Fibroblast of lung (primary cell): ENCODE results near the gene TCF12.

ENCODE experiments used
- EZH2 ChIP-seq: IDR thresholded peaks from 2 replicates; pipeline ENCODE4 v1.5.1; 2012; ENCODE audit warnings: low read length, control low read depth, mild to moderate bottlenecking; ENCODE audit errors: missing control alignments
- TF ChIP-seq, protein P1 (sequence below), 2 donors: IDR thresholded peaks in 1 of 2; conservative IDR thresholded peaks in 1 of 2; 1 replicate in 1 of 2; 2 replicates in 1 of 2; pipeline ENCODE4 v1.5.1; 2011 to 2012; ENCODE audit warnings: low read length in 2 of 2, control low read depth in 1 of 2, inconsistent platforms in 1 of 2, low read depth in 1 of 2, mild to moderate bottlenecking in 1 of 2

DNA sequence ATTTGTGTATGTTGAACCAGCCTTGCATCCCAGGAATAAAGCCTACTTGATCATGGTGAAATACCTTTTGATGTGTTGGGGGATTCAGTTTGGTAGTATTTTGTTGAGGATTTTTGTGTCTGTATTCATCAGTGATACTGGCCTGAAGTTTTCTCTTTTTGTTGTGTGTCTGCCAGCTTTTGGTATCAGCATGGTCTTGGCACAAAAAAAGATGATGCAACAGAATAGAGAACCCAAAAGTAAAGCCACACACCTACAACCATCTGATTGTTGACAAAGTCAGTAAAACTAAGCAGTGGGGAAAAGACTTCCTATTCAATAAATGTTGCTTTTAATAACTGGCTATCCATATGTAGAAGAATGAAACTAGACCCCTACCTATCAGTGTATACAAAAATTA lies 77.6 kb downstream of the TCF12 start:
- TF ChIP-seq, protein P1, sequence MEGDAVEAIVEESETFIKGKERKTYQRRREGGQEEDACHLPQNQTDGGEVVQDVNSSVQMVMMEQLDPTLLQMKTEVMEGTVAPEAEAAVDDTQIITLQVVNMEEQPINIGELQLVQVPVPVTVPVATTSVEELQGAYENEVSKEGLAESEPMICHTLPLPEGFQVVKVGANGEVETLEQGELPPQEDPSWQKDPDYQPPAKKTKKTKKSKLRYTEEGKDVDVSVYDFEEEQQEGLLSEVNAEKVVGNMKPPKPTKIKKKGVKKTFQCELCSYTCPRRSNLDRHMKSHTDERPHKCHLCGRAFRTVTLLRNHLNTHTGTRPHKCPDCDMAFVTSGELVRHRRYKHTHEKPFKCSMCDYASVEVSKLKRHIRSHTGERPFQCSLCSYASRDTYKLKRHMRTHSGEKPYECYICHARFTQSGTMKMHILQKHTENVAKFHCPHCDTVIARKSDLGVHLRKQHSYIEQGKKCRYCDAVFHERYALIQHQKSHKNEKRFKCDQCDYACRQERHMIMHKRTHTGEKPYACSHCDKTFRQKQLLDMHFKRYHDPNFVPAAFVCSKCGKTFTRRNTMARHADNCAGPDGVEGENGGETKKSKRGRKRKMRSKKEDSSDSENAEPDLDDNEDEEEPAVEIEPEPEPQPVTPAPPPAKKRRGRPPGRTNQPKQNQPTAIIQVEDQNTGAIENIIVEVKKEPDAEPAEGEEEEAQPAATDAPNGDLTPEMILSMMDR (conservative IDR thresholded peaks at IDR 0.05 in 1 of 2, IDR thresholded peaks at IDR 0.05 in 1 of 2; ENCODE audit: low read depth in 1 of 2, low read length in 2 of 2), result no peak
- no peak for TF ChIP-seq EZH2
